GM12878 (cell line): ENCODE measurements around the gene ARHGAP44. TPM values are rescaled to one million over a fixed set of nuclear protein-coding genes. Genes with fewer than 3 reads are reported as not detected.

Experiments used
- ATAC-seq: fragments of 200-7000 bp; cut with Tn5 transposase; 3 replicates; pipeline ENCODE4 v1.9.1; 2020; ENCODE audit warnings: mild to moderate bottlenecking, moderate library complexity
- BruUV-seq: library from RNA; stranded (reverse); fragments of 400-500 nt; replicated peaks from 2 replicates; lab custom pipeline; 2021; lab: Mats Ljungman, UMichigan
- CTCF ChIA-PET: fragments of 300-600 bp; sonication (Branson Sonifier 250); formaldehyde crosslinking; extraction: SDS; loops from one replicate; lab custom pipeline; 2021; ENCODE audit warnings: inconsistent platforms; lab: Yijun Ruan, JAX
- POLR2A ChIA-PET: fragments of 350-600 bp; formaldehyde crosslinking; extraction: SDS; loops from one replicate; lab custom pipeline; 2021; ENCODE audit warnings: inconsistent platforms; lab: Charles Lee
- RAD21 ChIA-PET: fragments of 300-600 bp; sonication (Branson Sonifier 250); formaldehyde crosslinking; loops from one replicate; lab custom pipeline; 2023; ENCODE audit warnings: antibody characterized with exemption; ENCODE audit not compliant: unreplicated experiment; lab: Charles Lee
- SMC1A ChIA-PET: fragments of 300-600 bp; sonication (Branson Sonifier 250); formaldehyde crosslinking; loops from one replicate; lab custom pipeline; 2023; ENCODE audit not compliant: unreplicated experiment, uncharacterized antibody; lab: Charles Lee
- DNase-seq: peaks from one replicate; pipeline ENCODE4 v3.0.0-alpha.2; 2011; ENCODE audit warnings: low read depth, low spot score
- FAIRE-seq: peaks from 3 replicates; lab custom pipeline; 2011; peaks lifted over from hg19 to GRCh38; lab: Jason Lieb, UNC
- H2AFZ ChIP-seq: 2 replicates; pipeline ENCODE4 v1.6.0; 2011; ENCODE audit warnings: low read depth, low read length, control low read depth; ENCODE audit not compliant: control insufficient read depth
- H3K27ac ChIP-seq: 2 replicates; pipeline ENCODE4 v1.5.1; 2011; ENCODE audit warnings: control low read depth; ENCODE audit not compliant: control insufficient read depth, insufficient read depth
- H3K27me3 ChIP-seq, 2 experiments: replicated peaks in 1 of 2; 2 replicates each; pipeline versions ENCODE4 v1.6.0 to v1.6.1; 2011; ENCODE audit warnings: low read length in 1 of 2; ENCODE audit not compliant: control insufficient read depth in 2 of 2, insufficient read depth in 2 of 2
- H3K36me3 ChIP-seq, 2 experiments: 2 replicates each; pipeline ENCODE4 v1.5.1; 2011; ENCODE audit warnings: low read length in 1 of 2; ENCODE audit not compliant: control insufficient read depth in 2 of 2, insufficient read depth in 2 of 2
- H3K4me1 ChIP-seq: 2 replicates; pipeline ENCODE4 v1.6.1; 2011; ENCODE audit warnings: mild to moderate bottlenecking, low read length, moderate library complexity, mixed read lengths; ENCODE audit not compliant: control insufficient read depth, insufficient read depth
- H3K4me2 ChIP-seq: 2 replicates; pipeline ENCODE4 v1.6.0; 2011; ENCODE audit warnings: control low read depth; ENCODE audit not compliant: control insufficient read depth, insufficient read depth
- H3K4me3 ChIP-seq: fragments of 200-600 bp; sonication (generic); 2 replicates; pipeline ENCODE4 v1.5.1; 2016
- H3K79me2 ChIP-seq: 2 replicates; pipeline ENCODE4 v1.6.0; 2011; ENCODE audit warnings: low read length; ENCODE audit not compliant: control insufficient read depth, insufficient read depth
- H3K9ac ChIP-seq: 2 replicates; pipeline ENCODE4 v1.8.0; 2011; ENCODE audit warnings: low read length, control low read depth, mixed read lengths; ENCODE audit not compliant: control insufficient read depth, insufficient read depth
- H3K9me3 ChIP-seq: replicated peaks from 3 replicates; pipeline ENCODE4 v1.5.1; 2011; ENCODE audit warnings: mild to moderate bottlenecking, low read length; ENCODE audit not compliant: control insufficient read depth, insufficient read depth
- H4K20me1 ChIP-seq: 2 replicates; pipeline ENCODE4 v1.6.0; 2011; ENCODE audit not compliant: control insufficient read depth, insufficient read depth
- BACH1 ChIP-seq: fragments of 450-650 bp; IDR thresholded peaks from 2 replicates; pipeline ENCODE4 v1.6.1; 2017; ENCODE audit warnings: mild to moderate bottlenecking, borderline replicate concordance
- BCL11A ChIP-seq: IDR thresholded peaks from 2 replicates; pipeline ENCODE4 v1.6.1; 2011; ENCODE audit warnings: low read depth, low read length
- DPF2 ChIP-seq: fragments of 450-650 bp; IDR thresholded peaks from 2 replicates; pipeline ENCODE4 v1.6.1; 2017; ENCODE audit warnings: mild to moderate bottlenecking
- EED ChIP-seq: sonication (generic); IDR thresholded peaks from 2 replicates; pipeline ENCODE4 v1.6.1; 2016; ENCODE audit warnings: antibody characterized with exemption, low read depth
- EGR1 ChIP-seq, 2 experiments: IDR thresholded peaks; 1 replicate in 1 of 2; 2 replicates in 1 of 2; pipeline ENCODE4 v1.6.1; 2011 to 2012; ENCODE audit warnings: low read depth in 2 of 2, low read length in 2 of 2, borderline replicate concordance in 1 of 2, mild to moderate bottlenecking in 1 of 2, moderate library complexity in 1 of 2
- HCFC1 ChIP-seq: fragments of 150-350 bp; IDR thresholded peaks from 2 replicates; pipeline ENCODE4 v1.6.1; 2014; ENCODE audit warnings: low read length
- IRF4 ChIP-seq: IDR thresholded peaks from 2 replicates; pipeline ENCODE4 v1.6.1; 2011; ENCODE audit warnings: low read depth, low read length
- MYC ChIP-seq: IDR thresholded peaks from 2 replicates; pipeline ENCODE4 v1.6.1; 2011; ENCODE audit warnings: mild to moderate bottlenecking, low read length, moderate library complexity, inconsistent platforms; ENCODE audit not compliant: insufficient read depth, insufficient replicate concordance, insufficient read length, severe bottlenecking
- RB1 ChIP-seq: fragments of 450-650 bp; formaldehyde crosslinking; IDR thresholded peaks from 2 replicates; pipeline ENCODE4 v1.6.1; 2017; ENCODE audit warnings: mild to moderate bottlenecking, borderline replicate concordance
- RELA ChIP-seq: fragments of 450-650 bp; IDR thresholded peaks from 2 replicates; pipeline ENCODE4 v1.8.0; 2014; ENCODE audit warnings: borderline replicate concordance; ENCODE audit not compliant: partially characterized antibody
- TARDBP ChIP-seq: IDR thresholded peaks from 2 replicates; pipeline ENCODE4 v1.6.1; 2016; ENCODE audit warnings: borderline replicate concordance
- ZNF622 ChIP-seq: fragments of 450-650 bp; IDR thresholded peaks from 2 replicates; pipeline ENCODE4 v1.6.1; 2017; ENCODE audit warnings: mild to moderate bottlenecking, inconsistent platforms
- WGBS: methylation state at CpG from one replicate; pipeline ENCODE4 v1.1.6; 2016; ENCODE audit warnings: low lambda C conversion rate; ENCODE audit not compliant: insufficient replicate concordance, insufficient coverage; ENCODE audit errors: missing lambda C conversion rate; 5-methylcytosine and 5-hydroxymethylcytosine counted together
- in situ Hi-C: fragments of 300-500 bp; cut with MboI; formaldehyde crosslinking; loops from 9 replicates; pipeline ENCODE4 v1.14.3; 2018; ENCODE audit warnings: mixed read lengths
- intact Hi-C: fragments of 100-400 bp; cut with micrococcal nuclease; formaldehyde crosslinking; loops from one replicate; pipeline ENCODE4 v1.14.2; 2022; ENCODE audit not compliant: unreplicated experiment
- polyA plus RNA-seq, 11 experiments: library from polyadenylated mRNA; depleted of rRNA in 4 of 11; unstranded in 6 of 11; stranded (reverse) in 5 of 11; fragments of >200 nt; fragmentation: Nextera tagmentation in 4 of 11; fragmentation: Illumina TruSeq in 1 of 11; extraction: Ambion mirVana in 4 of 11; extraction: Trizol in 1 of 11; gene quantifications; 1 replicate in 1 of 11; 2 replicates in 10 of 11; pipeline versions ENCODE4 v1.2.1 to v1.2.3, GENCODE V29; 2011 to 2016; ENCODE audit warnings: inconsistent platforms in 2 of 11, missing spikeins in 2 of 11, low read depth in 1 of 11
- total RNA-seq, 4 experiments: library from RNA; depleted of rRNA in 3 of 4; stranded (reverse); fragments of >200 nt in 3 of 4; fragmentation: Illumina TruSeq in 1 of 4; extraction: Trizol in 1 of 4; gene quantifications; 2 replicates each; pipeline versions ENCODE4 v1.2.1 to v1.2.3, GENCODE V29; 2013 to 2021
- TF ChIP-seq, protein P1 (sequence below): IDR thresholded peaks from 2 replicates; pipeline ENCODE4 v1.6.1; 2012; ENCODE audit warnings: mild to moderate bottlenecking, low read depth, low read length
- TF ChIP-seq, protein P2 (sequence below): fragments of 450-650 bp; IDR thresholded peaks from 2 replicates; pipeline ENCODE4 v1.6.1; 2017; ENCODE audit warnings: borderline replicate concordance
- TF ChIP-seq, protein P3 (sequence below): fragments of 450-650 bp; IDR thresholded peaks from 2 replicates; pipeline ENCODE4 v1.6.1; 2017; ENCODE audit warnings: mild to moderate bottlenecking
- TF ChIP-seq, protein P4 (sequence below): fragments of 150-350 bp; IDR thresholded peaks from 2 replicates; pipeline ENCODE4 v1.6.1; 2014; ENCODE audit warnings: mild to moderate bottlenecking, low read depth, low read length

Gene ARHGAP44
- total and polyA plus RNA-seq, 10 of the 15 experiments (the other 5 are each of a cell fraction or from before 2014, with no cell fraction given) = 0.11 to 1.2 (median 0.48) TPM

DNA sequence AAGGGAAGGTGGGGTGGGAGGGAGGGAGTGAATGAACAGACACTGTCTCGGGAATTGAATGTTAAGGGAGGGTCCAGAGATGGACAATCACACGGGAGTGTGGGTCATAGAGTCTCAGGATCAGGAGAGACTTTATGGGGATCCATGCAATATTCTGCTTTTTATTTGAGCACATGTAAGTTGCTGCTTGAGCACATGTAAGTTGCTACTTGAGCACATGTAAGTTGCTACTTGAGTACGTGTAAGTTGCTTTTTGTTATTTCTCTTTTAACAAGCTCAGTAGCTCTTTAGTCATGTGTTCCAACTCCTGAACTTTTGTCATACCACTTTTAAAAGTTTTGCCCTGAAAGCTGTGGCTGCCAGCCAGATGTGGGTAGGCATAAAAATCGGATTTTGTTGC is 110.3 kb downstream of the ARHGAP44 start:
- Histone ChIP-seq H4K20me1 (no peaks in the 10 kb centered on the region), H3K4me3 (no peak overlapping the region), H3K4me1 (no peaks in the 10 kb centered on the region), H3K27me3 (no peaks in the 10 kb centered on the region), H3K79me2 (no peaks in the 10 kb centered on the region), H3K9ac (no peak overlapping the region), H3K36me3 (no peaks in the 10 kb centered on the region), H3K9me3 (no peaks in the 10 kb centered on the region), H2AFZ (no peak overlapping the region), H3K27ac (no peak overlapping the region), H3K4me2 (no peak overlapping the region)
- SMC1A ChIA-PET = no interaction called here
- no peak for TF ChIP-seq EGR1 (IDR thresholded peaks at IDR 0.05; ENCODE audit: borderline replicate concordance in 1 of 2, low read depth in 2 of 2, low read length in 2 of 2)
- no peak for TF ChIP-seq EED
- TF ChIP-seq RELA = no peak
- no peak for TF ChIP-seq BACH1
- no peak for TF ChIP-seq RB1
- TF ChIP-seq MYC = no peak
- TF ChIP-seq IRF4 = no peak
- no peak for TF ChIP-seq BCL11A
- no peak for TF ChIP-seq HCFC1
- TF ChIP-seq TARDBP = no peak
- TF ChIP-seq, protein P1, sequence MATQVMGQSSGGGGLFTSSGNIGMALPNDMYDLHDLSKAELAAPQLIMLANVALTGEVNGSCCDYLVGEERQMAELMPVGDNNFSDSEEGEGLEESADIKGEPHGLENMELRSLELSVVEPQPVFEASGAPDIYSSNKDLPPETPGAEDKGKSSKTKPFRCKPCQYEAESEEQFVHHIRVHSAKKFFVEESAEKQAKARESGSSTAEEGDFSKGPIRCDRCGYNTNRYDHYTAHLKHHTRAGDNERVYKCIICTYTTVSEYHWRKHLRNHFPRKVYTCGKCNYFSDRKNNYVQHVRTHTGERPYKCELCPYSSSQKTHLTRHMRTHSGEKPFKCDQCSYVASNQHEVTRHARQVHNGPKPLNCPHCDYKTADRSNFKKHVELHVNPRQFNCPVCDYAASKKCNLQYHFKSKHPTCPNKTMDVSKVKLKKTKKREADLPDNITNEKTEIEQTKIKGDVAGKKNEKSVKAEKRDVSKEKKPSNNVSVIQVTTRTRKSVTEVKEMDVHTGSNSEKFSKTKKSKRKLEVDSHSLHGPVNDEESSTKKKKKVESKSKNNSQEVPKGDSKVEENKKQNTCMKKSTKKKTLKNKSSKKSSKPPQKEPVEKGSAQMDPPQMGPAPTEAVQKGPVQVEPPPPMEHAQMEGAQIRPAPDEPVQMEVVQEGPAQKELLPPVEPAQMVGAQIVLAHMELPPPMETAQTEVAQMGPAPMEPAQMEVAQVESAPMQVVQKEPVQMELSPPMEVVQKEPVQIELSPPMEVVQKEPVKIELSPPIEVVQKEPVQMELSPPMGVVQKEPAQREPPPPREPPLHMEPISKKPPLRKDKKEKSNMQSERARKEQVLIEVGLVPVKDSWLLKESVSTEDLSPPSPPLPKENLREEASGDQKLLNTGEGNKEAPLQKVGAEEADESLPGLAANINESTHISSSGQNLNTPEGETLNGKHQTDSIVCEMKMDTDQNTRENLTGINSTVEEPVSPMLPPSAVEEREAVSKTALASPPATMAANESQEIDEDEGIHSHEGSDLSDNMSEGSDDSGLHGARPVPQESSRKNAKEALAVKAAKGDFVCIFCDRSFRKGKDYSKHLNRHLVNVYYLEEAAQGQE = no peak
- TF ChIP-seq, protein P2, sequence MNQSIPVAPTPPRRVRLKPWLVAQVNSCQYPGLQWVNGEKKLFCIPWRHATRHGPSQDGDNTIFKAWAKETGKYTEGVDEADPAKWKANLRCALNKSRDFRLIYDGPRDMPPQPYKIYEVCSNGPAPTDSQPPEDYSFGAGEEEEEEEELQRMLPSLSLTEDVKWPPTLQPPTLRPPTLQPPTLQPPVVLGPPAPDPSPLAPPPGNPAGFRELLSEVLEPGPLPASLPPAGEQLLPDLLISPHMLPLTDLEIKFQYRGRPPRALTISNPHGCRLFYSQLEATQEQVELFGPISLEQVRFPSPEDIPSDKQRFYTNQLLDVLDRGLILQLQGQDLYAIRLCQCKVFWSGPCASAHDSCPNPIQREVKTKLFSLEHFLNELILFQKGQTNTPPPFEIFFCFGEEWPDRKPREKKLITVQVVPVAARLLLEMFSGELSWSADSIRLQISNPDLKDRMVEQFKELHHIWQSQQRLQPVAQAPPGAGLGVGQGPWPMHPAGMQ = no peak
- TF ChIP-seq, protein P3, sequence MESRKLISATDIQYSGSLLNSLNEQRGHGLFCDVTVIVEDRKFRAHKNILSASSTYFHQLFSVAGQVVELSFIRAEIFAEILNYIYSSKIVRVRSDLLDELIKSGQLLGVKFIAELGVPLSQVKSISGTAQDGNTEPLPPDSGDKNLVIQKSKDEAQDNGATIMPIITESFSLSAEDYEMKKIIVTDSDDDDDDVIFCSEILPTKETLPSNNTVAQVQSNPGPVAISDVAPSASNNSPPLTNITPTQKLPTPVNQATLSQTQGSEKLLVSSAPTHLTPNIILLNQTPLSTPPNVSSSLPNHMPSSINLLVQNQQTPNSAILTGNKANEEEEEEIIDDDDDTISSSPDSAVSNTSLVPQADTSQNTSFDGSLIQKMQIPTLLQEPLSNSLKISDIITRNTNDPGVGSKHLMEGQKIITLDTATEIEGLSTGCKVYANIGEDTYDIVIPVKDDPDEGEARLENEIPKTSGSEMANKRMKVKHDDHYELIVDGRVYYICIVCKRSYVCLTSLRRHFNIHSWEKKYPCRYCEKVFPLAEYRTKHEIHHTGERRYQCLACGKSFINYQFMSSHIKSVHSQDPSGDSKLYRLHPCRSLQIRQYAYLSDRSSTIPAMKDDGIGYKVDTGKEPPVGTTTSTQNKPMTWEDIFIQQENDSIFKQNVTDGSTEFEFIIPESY = no peak
- TF ChIP-seq, protein P4, sequence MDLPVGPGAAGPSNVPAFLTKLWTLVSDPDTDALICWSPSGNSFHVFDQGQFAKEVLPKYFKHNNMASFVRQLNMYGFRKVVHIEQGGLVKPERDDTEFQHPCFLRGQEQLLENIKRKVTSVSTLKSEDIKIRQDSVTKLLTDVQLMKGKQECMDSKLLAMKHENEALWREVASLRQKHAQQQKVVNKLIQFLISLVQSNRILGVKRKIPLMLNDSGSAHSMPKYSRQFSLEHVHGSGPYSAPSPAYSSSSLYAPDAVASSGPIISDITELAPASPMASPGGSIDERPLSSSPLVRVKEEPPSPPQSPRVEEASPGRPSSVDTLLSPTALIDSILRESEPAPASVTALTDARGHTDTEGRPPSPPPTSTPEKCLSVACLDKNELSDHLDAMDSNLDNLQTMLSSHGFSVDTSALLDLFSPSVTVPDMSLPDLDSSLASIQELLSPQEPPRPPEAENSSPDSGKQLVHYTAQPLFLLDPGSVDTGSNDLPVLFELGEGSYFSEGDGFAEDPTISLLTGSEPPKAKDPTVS = no peak
- no peak for TF ChIP-seq DPF2
- TF ChIP-seq ZNF622 = no peak
- in situ Hi-C loops = no loop called here
- POLR2A ChIA-PET = no interaction called here
- ATAC-seq (no peak), DNase-seq (no peak), FAIRE-seq (no peak)
- intact Hi-C loops = no loop called here
- RAD21 ChIA-PET = no interaction called here
- BruUV-seq = no TSS peak
- 50% methylated on average over 4 of the region's 4 CpGs for WGBS
- CTCF ChIA-PET = no interaction called here
